Measurements from ENCODE around the gene SDR42E1.
A peak's percentile ranks its signal among the peaks of the same experiment; 100 is the strongest.
"Not testable (repeated sequence)": the region's sequence is repeated elsewhere in the genome, so short reads cannot be mapped to it uniquely, and the experiment has no call there.

The SDR42E1 gene

GRCh38 chr16:82041542-82041941 is 30.3 kb upstream of the SDR42E1 start:
- H3K4me3 ChIP-seq (ENCODE audit: low read depth, low read length): no peak overlapping the region
- DNase-seq (ENCODE audit: low read depth): no peak

- DNase-seq (ENCODE audit: low read depth): no peak
- no peak overlapping the region for H3K4me3 ChIP-seq (ENCODE audit: low read depth, low read length)
These were observed 29.0 kb upstream of the SDR42E1 start for GRCh38 chr16:82040296-82040695.

GRCh38 chr16:82037666-82038065 is 26.4 kb upstream of the SDR42E1 start:
- H3K4me3 ChIP-seq (ENCODE audit: low read depth, low read length): no peak overlapping the region
- DNase-seq (ENCODE audit: low read depth): no peak

- no peak for DNase-seq (ENCODE audit: low read depth)
- H3K4me3 ChIP-seq (ENCODE audit: low read depth, low read length): no peak overlapping the region
These were observed 26.0 kb upstream of the SDR42E1 start for GRCh38 chr16:82037251-82037650.

- DNase-seq (ENCODE audit: low read depth): no peak
- no peak within 1 kb of the TSS for H3K4me3 ChIP-seq (ENCODE audit: low read depth, low read length)
These were observed 23.8 kb upstream of the SDR42E1 start, which contains the start of gene HSD17B2 for GRCh38 chr16:82034981-82035612. HSD17B2 (plus strand) TSS chr16:82035253; CDS start chr16:82035425, 172 bp downstream.

GRCh38 chr16:82033683-82034300 is 22.5 kb upstream of the SDR42E1 start:
- no peak for DNase-seq (ENCODE audit: low read depth)
- H3K4me3 ChIP-seq (ENCODE audit: low read depth, low read length): no peak overlapping the region

- no peak overlapping the region for H3K4me3 ChIP-seq (ENCODE audit: low read depth, low read length)
- no peak for DNase-seq (ENCODE audit: low read depth)
These were observed 21.7 kb upstream of the SDR42E1 start for GRCh38 chr16:82033006-82033405.

- peak; percentile 16 for DNase-seq (ENCODE audit: low read depth)
- no peak overlapping the region for H3K4me3 ChIP-seq (ENCODE audit: low read depth, low read length)
These were observed 20.1 kb upstream of the SDR42E1 start for GRCh38 chr16:82031116-82032084.

- no peak overlapping the region for H3K4me3 ChIP-seq (ENCODE audit: low read depth, low read length)
- no peak for DNase-seq (ENCODE audit: low read depth)
These were observed 16.4 kb upstream of the SDR42E1 start for GRCh38 chr16:82027629-82028064.

- no peak overlapping the region for H3K4me3 ChIP-seq (ENCODE audit: low read depth, low read length)
- DNase-seq (ENCODE audit: low read depth): no peak
These were observed 13.6 kb upstream of the SDR42E1 start for GRCh38 chr16:82024883-82025282.

- no peak for DNase-seq (ENCODE audit: low read depth)
- no peak overlapping the region for H3K4me3 ChIP-seq (ENCODE audit: low read depth, low read length)
These were observed 13.0 kb upstream of the SDR42E1 start for GRCh38 chr16:82024316-82024715.

- no peak for DNase-seq (ENCODE audit: low read depth)
- no peak overlapping the region for H3K4me3 ChIP-seq (ENCODE audit: low read depth, low read length)
These were observed 11.9 kb upstream of the SDR42E1 start for GRCh38 chr16:82023206-82023605.

- no peak for DNase-seq (ENCODE audit: low read depth)
- H3K4me3 ChIP-seq (ENCODE audit: low read depth, low read length): no peak overlapping the region
These were observed 8.8 kb upstream of the SDR42E1 start for GRCh38 chr16:82020051-82020450.

GRCh38 chr16:82019535-82019934 is 8.3 kb upstream of the SDR42E1 start:
- no peak for DNase-seq (ENCODE audit: low read depth)
- H3K4me3 ChIP-seq (ENCODE audit: low read depth, low read length): no peak overlapping the region

- DNase-seq (ENCODE audit: low read depth): no peak
- H3K4me3 ChIP-seq (ENCODE audit: low read depth, low read length): no peak overlapping the region
These were observed 6.8 kb upstream of the SDR42E1 start for GRCh38 chr16:82017911-82018568.

- peak; percentile 84 for DNase-seq (ENCODE audit: low read depth)
- H3K4me3 ChIP-seq (ENCODE audit: low read depth, low read length): no peak overlapping the region
These were observed 5.7 kb upstream of the SDR42E1 start for GRCh38 chr16:82016964-82017363.

GRCh38 chr16:82016263-82016662 is 5.0 kb upstream of the SDR42E1 start:
- H3K4me3 ChIP-seq (ENCODE audit: low read depth, low read length): no peak overlapping the region
- peak; percentile 25 for DNase-seq (ENCODE audit: low read depth)

GRCh38 chr16:82013139-82013538 is 1.9 kb upstream of the SDR42E1 start:
- no peak for DNase-seq (ENCODE audit: low read depth)
- no peak overlapping the region for H3K4me3 ChIP-seq (ENCODE audit: low read depth, low read length)

GRCh38 chr16:82010649-82011048 is 621 bp downstream of the SDR42E1 start:
- DNase-seq (ENCODE audit: low read depth): no peak
- no peak overlapping the region for H3K4me3 ChIP-seq (ENCODE audit: low read depth, low read length)

- H3K4me3 ChIP-seq (ENCODE audit: low read depth, low read length); DNase-seq (ENCODE audit: low read depth): not testable (repeated sequence)
These were observed 1.5 kb downstream of the SDR42E1 start for GRCh38 chr16:82009789-82010188.

All from skeletal muscle cell (primary cell).